Gastrocnemius medialis (tissue), 4 donors: ENCODE measurements around the gene RASGRP3. TPM values are rescaled to one million over a fixed set of nuclear protein-coding genes. Genes with fewer than 3 reads are reported as not detected.

Source experiments
- ATAC-seq, 2 donors: fragments of 150-250 bp; one replicate each; pipeline ENCODE4 v1.9.1; 2016
- DNase-seq, 2 donors: peaks; one replicate each; pipeline ENCODE4 v3.0.0-alpha.2; 2019
- H3K27ac ChIP-seq, 4 donors: fragments of 200-600 bp; sonication (generic); 1 replicate in 1 of 4; 2 replicates in 3 of 4; pipeline ENCODE4 v1.5.1; 2016 to 2018; ENCODE audit warnings: mild to moderate bottlenecking in 2 of 4, moderate library complexity in 1 of 4
- H3K27me3 ChIP-seq, 3 donors: fragments of 200-600 bp; sonication (generic) in 2 of 3; 1 replicate in 1 of 3; 2 replicates in 2 of 3; pipeline versions ENCODE4 v1.5.1 to v1.6.0; 2016 to 2019; ENCODE audit warnings: mild to moderate bottlenecking in 1 of 3, moderate library complexity in 1 of 3
- H3K36me3 ChIP-seq, 2 donors: fragments of 200-600 bp; sonication (generic) in 1 of 2; one replicate each; pipeline ENCODE4 v1.5.1; 2017 to 2018
- H3K4me1 ChIP-seq, 2 donors: fragments of 200-600 bp; sonication (generic) in 1 of 2; one replicate each; pipeline ENCODE4 v1.5.1; 2016 to 2017; ENCODE audit warnings: mild to moderate bottlenecking in 2 of 2
- H3K4me3 ChIP-seq, 4 donors: fragments of 200-600 bp; sonication (generic) in 3 of 4; 1 replicate in 1 of 4; 2 replicates in 3 of 4; pipeline ENCODE4 v1.5.1; 2016 to 2019; ENCODE audit warnings: mild to moderate bottlenecking in 2 of 4
- H3K9me3 ChIP-seq, 3 donors: fragments of 200-600 bp; sonication (generic) in 2 of 3; 1 replicate in 1 of 3; 2 replicates in 2 of 3; pipeline ENCODE4 v1.5.1; 2016 to 2019
- POLR2A ChIP-seq, 2 donors: fragments of 450-650 bp; IDR thresholded peaks; one replicate each; pipeline ENCODE4 v1.6.1; 2017; ENCODE audit warnings: antibody characterized with exemption in 2 of 2, mild to moderate bottlenecking in 2 of 2, moderate library complexity in 2 of 2
- in situ Hi-C, 4 donors: fragments of 200-750 bp; cut with MboI; loops; one replicate each; pipeline versions ENCODE4 v1.15.0 to v1.8.0; 2017; ENCODE audit warnings: low sequenced_read_pairs in 4 of 4
- intact Hi-C: fragments of 100-400 bp; cut with DNase I; formaldehyde crosslinking; loops from one replicate; pipeline ENCODE4 v1.15.1; 2023; ENCODE audit warnings: low total_unique reads
- total RNA-seq, 4 donors: library from RNA; depleted of rRNA; stranded (reverse); fragments of >200 nt; gene quantifications; one replicate each; pipeline versions ENCODE4 v1.1.0 to v1.2.3, GENCODE V29; 2016
- TF ChIP-seq, protein P1 (sequence below), 5 experiments: fragments of 450-650 bp in 3 of 5; fragments of 200-600 bp in 2 of 5; sonication (generic) in 2 of 5; IDR thresholded peaks in 4 of 5; conservative IDR thresholded peaks in 1 of 5; 1 replicate in 4 of 5; 2 replicates in 1 of 5; pipeline ENCODE4 v1.5.1; 2016 to 2019; ENCODE audit warnings: antibody characterized with exemption in 5 of 5, mild to moderate bottlenecking in 3 of 5, moderate library complexity in 3 of 5

Gene RASGRP3
- total RNA-seq, 4 donors from 2014 or later: 10.0 to 22.5 (median 12.1) TPM

DNA sequence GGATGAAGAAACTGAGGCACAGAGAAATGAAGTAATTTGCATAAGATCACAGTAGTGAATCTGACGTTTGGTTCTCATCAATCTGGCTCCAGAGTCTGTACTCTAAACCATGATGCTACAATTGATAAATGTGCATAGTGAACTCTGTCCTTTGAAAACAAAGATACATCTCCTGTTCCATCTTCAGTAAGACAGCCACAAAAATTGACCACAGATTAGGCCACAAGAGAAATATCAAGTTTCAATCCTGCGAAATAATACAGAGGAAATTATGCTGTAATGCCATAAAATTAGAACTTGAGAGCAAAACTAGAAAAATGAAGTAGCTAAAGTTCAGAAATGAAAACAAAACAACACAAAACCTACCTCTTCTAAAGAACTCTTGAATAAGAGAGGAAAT lies 94.2 kb downstream of the RASGRP3 start:
- H3K27me3 ChIP-seq: no peaks in the 10 kb centered on the region
- intact Hi-C loops (no loop called here), in situ Hi-C loops (loop anchor here in 1 of 4 donors (10.0 kb wide), 1 partner anchor 96 kb away; the partner anchor contains the start of gene RASGRP3)
- H3K27ac ChIP-seq: no peak overlapping the region
- TF ChIP-seq, protein P1, sequence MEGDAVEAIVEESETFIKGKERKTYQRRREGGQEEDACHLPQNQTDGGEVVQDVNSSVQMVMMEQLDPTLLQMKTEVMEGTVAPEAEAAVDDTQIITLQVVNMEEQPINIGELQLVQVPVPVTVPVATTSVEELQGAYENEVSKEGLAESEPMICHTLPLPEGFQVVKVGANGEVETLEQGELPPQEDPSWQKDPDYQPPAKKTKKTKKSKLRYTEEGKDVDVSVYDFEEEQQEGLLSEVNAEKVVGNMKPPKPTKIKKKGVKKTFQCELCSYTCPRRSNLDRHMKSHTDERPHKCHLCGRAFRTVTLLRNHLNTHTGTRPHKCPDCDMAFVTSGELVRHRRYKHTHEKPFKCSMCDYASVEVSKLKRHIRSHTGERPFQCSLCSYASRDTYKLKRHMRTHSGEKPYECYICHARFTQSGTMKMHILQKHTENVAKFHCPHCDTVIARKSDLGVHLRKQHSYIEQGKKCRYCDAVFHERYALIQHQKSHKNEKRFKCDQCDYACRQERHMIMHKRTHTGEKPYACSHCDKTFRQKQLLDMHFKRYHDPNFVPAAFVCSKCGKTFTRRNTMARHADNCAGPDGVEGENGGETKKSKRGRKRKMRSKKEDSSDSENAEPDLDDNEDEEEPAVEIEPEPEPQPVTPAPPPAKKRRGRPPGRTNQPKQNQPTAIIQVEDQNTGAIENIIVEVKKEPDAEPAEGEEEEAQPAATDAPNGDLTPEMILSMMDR (IDR thresholded peaks at IDR 0.05 in 4 of 5, conservative IDR thresholded peaks at IDR 0.05 in 1 of 5): no peak
- H3K9me3 ChIP-seq: no peaks in the 10 kb centered on the region
- H3K4me3 ChIP-seq: no peak overlapping the region
- DNase-seq (no peak), ATAC-seq (no peak)
- no peaks in the 10 kb centered on the region for H3K36me3 ChIP-seq
- H3K4me1 ChIP-seq: no peaks in the 10 kb centered on the region

DNA sequence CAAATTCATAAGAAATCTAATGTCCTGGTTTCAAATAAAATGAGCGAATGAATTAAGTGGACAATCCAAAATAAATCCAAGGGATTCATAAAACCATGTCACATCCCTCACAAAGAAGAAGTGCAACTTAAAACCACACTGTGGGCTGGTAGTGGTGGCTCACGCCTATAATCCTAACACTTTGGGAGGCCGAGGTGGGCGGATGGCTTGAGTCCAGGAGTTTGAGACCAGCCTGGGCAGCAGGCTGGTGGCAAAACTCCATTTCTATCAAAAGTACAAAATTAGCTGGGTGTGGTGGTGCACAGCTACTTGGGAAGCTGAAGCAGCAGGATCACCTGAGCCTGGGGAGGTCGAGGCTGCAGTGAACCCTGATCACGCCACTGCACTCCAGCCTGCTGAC lies 97.2 kb downstream of the RASGRP3 start:
- ATAC-seq: no peak
- Histone ChIP-seq H3K4me3 (no peak overlapping the region), H3K4me1 (no peaks in the 10 kb centered on the region), H3K9me3 (no peaks in the 10 kb centered on the region), H3K36me3 (no peaks in the 10 kb centered on the region), H3K27me3 (no peaks in the 10 kb centered on the region), H3K27ac (no peak overlapping the region)
- TF ChIP-seq, protein P1 (IDR thresholded peaks at IDR 0.05 in 4 of 5, conservative IDR thresholded peaks at IDR 0.05 in 1 of 5): no peak
- no peak for TF ChIP-seq POLR2A (IDR thresholded peaks at IDR 0.05)
- intact Hi-C loops: no loop called here
- no peak for DNase-seq
- in situ Hi-C loops: loop anchor here in 1 of 4 donors (10.0 kb wide), 1 partner anchor 99 kb away; the partner anchor contains the start of gene RASGRP3

DNA sequence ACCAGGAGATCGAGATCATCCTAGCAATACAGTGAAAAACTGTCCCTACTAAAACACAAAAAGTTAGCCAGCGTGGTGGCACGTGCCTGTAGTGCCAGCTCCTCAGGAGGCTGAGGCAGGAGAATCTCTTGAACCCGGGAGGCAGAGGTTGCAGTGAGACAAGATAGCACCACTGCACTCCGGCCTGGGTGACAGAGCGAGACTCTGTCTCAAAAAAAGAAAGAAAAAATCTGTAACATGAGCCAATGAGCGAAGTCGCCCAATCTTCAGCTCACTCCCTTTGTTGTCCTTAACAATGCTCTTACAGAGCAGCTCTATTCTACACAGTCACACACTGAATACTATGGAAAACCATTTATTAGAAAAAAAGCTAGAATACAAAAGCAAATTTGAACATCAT lies 100.6 kb downstream of the RASGRP3 start:
- Histone ChIP-seq H3K27ac (no peak overlapping the region), H3K4me3 (no peak overlapping the region), H3K27me3 (no peaks in the 10 kb centered on the region), H3K4me1 (no peaks in the 10 kb centered on the region), H3K36me3 (no peaks in the 10 kb centered on the region), H3K9me3 (no peaks in the 10 kb centered on the region)
- DNase-seq (no peak), ATAC-seq (no peak)
- intact Hi-C loops: no loop called here
- in situ Hi-C loops: loop anchor here (10.0 to 25.0 kb wide), 5 partner anchors 102 to 815 kb away; partner anchors contain the start of gene RASGRP3 (in 1 of the 4)
- TF ChIP-seq, protein P1 (IDR thresholded peaks at IDR 0.05 in 4 of 5, conservative IDR thresholded peaks at IDR 0.05 in 1 of 5): no peak
- TF ChIP-seq POLR2A (IDR thresholded peaks at IDR 0.05): no peak

DNA sequence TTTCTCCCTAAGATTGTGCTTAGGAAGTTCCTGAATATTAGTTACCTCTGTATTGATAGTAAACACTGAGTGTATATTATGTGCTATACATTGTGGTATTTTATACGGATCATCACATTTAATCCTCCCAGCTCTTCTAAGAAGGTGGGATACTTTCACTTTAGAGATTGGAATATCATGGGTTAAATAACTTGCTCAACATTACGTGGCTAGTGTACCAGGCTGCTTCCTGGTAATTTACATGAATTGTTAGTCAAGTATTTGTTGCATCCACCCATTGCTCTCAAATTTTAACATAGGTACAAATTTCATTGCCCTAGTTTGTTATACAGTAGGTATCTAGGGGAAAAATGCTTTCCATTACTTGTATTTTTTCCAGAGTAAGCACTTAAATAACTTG lies 101.2 kb downstream of the RASGRP3 start:
- Histone ChIP-seq H3K4me1 (no peaks in the 10 kb centered on the region), H3K27me3 (no peaks in the 10 kb centered on the region), H3K36me3 (no peaks in the 10 kb centered on the region), H3K4me3 (no peak overlapping the region), H3K9me3 (no peaks in the 10 kb centered on the region), H3K27ac (no peak overlapping the region)
- ATAC-seq (no peak), DNase-seq (no peak)
- in situ Hi-C loops (loop anchor here (10.0 to 25.0 kb wide), 5 partner anchors 103 to 815 kb away; partner anchors contain the start of gene RASGRP3 (in 1 of the 4)), intact Hi-C loops (no loop called here)
- TF ChIP-seq POLR2A (IDR thresholded peaks at IDR 0.05): no peak
- TF ChIP-seq, protein P1 (IDR thresholded peaks at IDR 0.05 in 4 of 5, conservative IDR thresholded peaks at IDR 0.05 in 1 of 5): no peak

DNA sequence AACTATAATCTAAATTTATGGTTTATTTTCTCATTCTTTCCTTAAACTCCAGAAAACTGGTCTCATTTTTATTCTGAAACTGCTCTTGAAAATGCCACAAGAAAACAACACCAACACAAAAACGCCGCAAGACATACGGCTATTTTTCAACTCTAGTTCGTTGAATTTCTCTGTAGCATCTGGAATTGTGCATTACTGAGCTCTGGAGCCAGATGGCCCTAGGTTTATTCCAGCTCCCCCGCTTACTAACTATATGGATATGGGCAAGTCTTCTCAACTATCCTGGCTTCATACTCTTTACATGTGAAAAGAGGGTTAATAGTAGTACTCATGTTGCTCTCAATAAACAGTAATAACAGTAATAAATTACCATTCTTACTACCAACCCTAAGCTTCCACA lies 102.8 kb downstream of the RASGRP3 start:
- H3K4me1 ChIP-seq: no peaks in the 10 kb centered on the region
- no peaks in the 10 kb centered on the region for H3K9me3 ChIP-seq
- no peaks in the 10 kb centered on the region for H3K27me3 ChIP-seq
- TF ChIP-seq, protein P1 (IDR thresholded peaks at IDR 0.05 in 4 of 5, conservative IDR thresholded peaks at IDR 0.05 in 1 of 5): no peak
- TF ChIP-seq POLR2A (IDR thresholded peaks at IDR 0.05): no peak
- intact Hi-C loops (no loop called here), in situ Hi-C loops (loop anchor here (10.0 to 25.0 kb wide), 5 partner anchors 104 to 817 kb away; partner anchors contain the start of gene RASGRP3 (in 1 of the 4))
- no peak overlapping the region for H3K27ac ChIP-seq
- peaks cover 0 to 9% of the 10 kb centered on the region in 2 donors for H3K36me3 ChIP-seq
- no peak overlapping the region for H3K4me3 ChIP-seq
- no peak for DNase-seq
- no peak for ATAC-seq
